H1 (cell line): ENCODE data around the gene DCXR. TPM values are rescaled to one million over a fixed set of nuclear protein-coding genes. Genes with fewer than 3 reads are reported as not detected.
A peak's percentile ranks its signal among the peaks of the same experiment; 100 is the strongest.

Experiments
- CTCF ChIA-PET: fragments of 300-600 bp; sonication (Branson Sonifier 250); formaldehyde crosslinking; loops from one replicate; lab custom pipeline; 2021; ENCODE audit not compliant: partially characterized antibody; lab: Charles Lee
- POLR2A ChIA-PET: fragments of 300-600 bp; sonication (Branson Sonifier 250); formaldehyde crosslinking; loops from one replicate; lab custom pipeline; 2021; ENCODE audit warnings: inconsistent platforms; ENCODE audit not compliant: partially characterized antibody; lab: Charles Lee
- DNase-seq, 2 experiments: peaks; one replicate each; pipeline versions ENCODE4 v3.0.0 to v3.0.0-alpha.2; 2010 to 2022; ENCODE audit warnings: low spot score in 2 of 2, low read depth in 1 of 2, mixed read lengths in 1 of 2
- FAIRE-seq: peaks from 2 replicates; lab custom pipeline; 2011; peaks lifted over from hg19 to GRCh38; lab: Jason Lieb, UNC
- H2AFZ ChIP-seq: 2 replicates; pipeline ENCODE4 v1.8.1; 2012; ENCODE audit warnings: low read length, inconsistent platforms
- H2AK5ac ChIP-seq: 2 replicates; pipeline ENCODE4 v1.6.1; 2013; ENCODE audit warnings: low read depth, low read length
- H2BK120ac ChIP-seq: replicated peaks from 2 replicates; pipeline ENCODE3; 2013; ENCODE audit warnings: low read depth, low read length, inconsistent platforms
- H2BK12ac ChIP-seq: 2 replicates; pipeline ENCODE4 v1.6.1; 2013; ENCODE audit warnings: low read depth, low read length
- H2BK15ac ChIP-seq: 2 replicates; pipeline ENCODE4 v1.6.1; 2013; ENCODE audit warnings: low read length
- H2BK20ac ChIP-seq: 2 replicates; pipeline ENCODE4 v1.6.1; 2013; ENCODE audit warnings: low read length
- H2BK5ac ChIP-seq: 2 replicates; pipeline ENCODE4 v1.6.1; 2013; ENCODE audit warnings: low read depth, low read length
- H3K14ac ChIP-seq: 2 replicates; pipeline ENCODE4 v1.6.1; 2013; ENCODE audit warnings: inconsistent platforms; ENCODE audit not compliant: insufficient read length
- H3K18ac ChIP-seq: 2 replicates; pipeline ENCODE4 v1.6.1; 2013; ENCODE audit warnings: low read length; ENCODE audit errors: extremely low read depth
- H3K23ac ChIP-seq: 2 replicates; pipeline ENCODE4 v1.6.1; 2013; ENCODE audit warnings: inconsistent platforms; ENCODE audit not compliant: insufficient read length
- H3K23me2 ChIP-seq: 2 replicates; pipeline ENCODE4 v1.6.1; 2013; ENCODE audit warnings: low read depth, low read length
- H3K27ac ChIP-seq: 2 replicates; pipeline ENCODE4 v1.6.1; 2011; ENCODE audit warnings: low read depth, low read length, inconsistent platforms
- H3K27me3 ChIP-seq, 4 experiments: replicated peaks in 1 of 4; 1 replicate in 1 of 4; 2 replicates in 3 of 4; pipeline versions ENCODE4 v1.6.1 to v1.8.1; 2011 to 2013; ENCODE audit warnings: low read length in 3 of 4, mild to moderate bottlenecking in 3 of 4, inconsistent platforms in 2 of 4, mixed read lengths in 2 of 4, moderate library complexity in 1 of 4; ENCODE audit not compliant: control insufficient read depth in 3 of 4, insufficient read depth in 3 of 4; ENCODE audit errors: extremely low read depth in 1 of 4
- H3K36me3 ChIP-seq, 4 experiments: 2 replicates each; pipeline versions ENCODE4 v1.6.1 to v1.8.1; 2011 to 2013; ENCODE audit warnings: mild to moderate bottlenecking in 4 of 4, low read length in 3 of 4, moderate library complexity in 2 of 4, control low read depth in 1 of 4, inconsistent platforms in 1 of 4; ENCODE audit not compliant: insufficient read depth in 4 of 4, control insufficient read depth in 2 of 4
- H3K4ac ChIP-seq: replicated peaks from 2 replicates; pipeline ENCODE3; 2013; ENCODE audit warnings: low read length, low read depth, mixed read lengths, inconsistent platforms; ENCODE audit not compliant: insufficient read length
- H3K4me1 ChIP-seq, 4 experiments: replicated peaks in 1 of 4; 1 replicate in 1 of 4; 2 replicates in 3 of 4; pipeline versions ENCODE4 v1.6.1 to v1.8.1; 2011 to 2013; ENCODE audit warnings: low read length in 3 of 4, inconsistent platforms in 2 of 4, mixed read lengths in 1 of 4; ENCODE audit not compliant: insufficient read depth in 4 of 4, control insufficient read depth in 3 of 4
- H3K4me2 ChIP-seq, 2 experiments: 2 replicates each; pipeline versions ENCODE4 v1.6.1 to v1.8.1; 2011 to 2013; ENCODE audit warnings: low read depth in 2 of 2, low read length in 2 of 2, control low read depth in 1 of 2, inconsistent platforms in 1 of 2, mild to moderate bottlenecking in 1 of 2; ENCODE audit not compliant: insufficient read depth in 1 of 2
- H3K4me3 ChIP-seq, 4 experiments: fragments of 200-600, 300-600 bp in 1 of 4; sonication (generic), shearing (Covaris generic), sonication (Bioruptor Twin) in 1 of 4; 2 replicates each; pipeline versions ENCODE4 v1.5.1 to v1.8.1; 2011 to 2016; ENCODE audit warnings: low read length in 4 of 4, low read depth in 3 of 4, control low read depth in 2 of 4, inconsistent platforms in 2 of 4, mild to moderate bottlenecking in 2 of 4, mixed read lengths in 1 of 4, moderate library complexity in 1 of 4; ENCODE audit not compliant: insufficient read depth in 2 of 4; ENCODE audit errors: extremely low read depth in 1 of 4
- H3K56ac ChIP-seq: replicated peaks from 2 replicates; pipeline ENCODE3; 2013; ENCODE audit warnings: low read depth, mild to moderate bottlenecking, mixed read lengths, low read length, inconsistent platforms; ENCODE audit not compliant: insufficient read length
- H3K79me1 ChIP-seq: 2 replicates; pipeline ENCODE4 v1.6.1; 2013; ENCODE audit warnings: low read depth, low read length, control low read depth
- H3K79me2 ChIP-seq, 2 experiments: 2 replicates each; pipeline versions ENCODE4 v1.6.1 to v1.8.1; 2012 to 2013; ENCODE audit warnings: low read length in 2 of 2, mild to moderate bottlenecking in 2 of 2, inconsistent platforms in 1 of 2; ENCODE audit not compliant: insufficient read depth in 2 of 2, control insufficient read depth in 1 of 2
- H3K9ac ChIP-seq, 4 experiments: replicated peaks in 1 of 4; 1 replicate in 1 of 4; 2 replicates in 3 of 4; pipeline versions ENCODE4 v1.6.1 to v1.8.1; 2011 to 2013; ENCODE audit warnings: low read depth in 3 of 4, low read length in 3 of 4, control low read depth in 2 of 4, mild to moderate bottlenecking in 2 of 4, moderate library complexity in 2 of 4, inconsistent platforms in 1 of 4; ENCODE audit errors: extremely low read depth in 1 of 4
- H3K9me3 ChIP-seq, 2 experiments: 2 replicates each; pipeline versions ENCODE4 v1.6.1 to v1.8.1; 2012 to 2013; ENCODE audit warnings: mild to moderate bottlenecking in 2 of 2, moderate library complexity in 2 of 2, control low read depth in 1 of 2, inconsistent platforms in 1 of 2, low read depth in 1 of 2, low read length in 1 of 2, mixed read lengths in 1 of 2; ENCODE audit not compliant: insufficient read depth in 2 of 2
- H4K20me1 ChIP-seq, 2 experiments: replicated peaks in 1 of 2; 2 replicates each; pipeline versions ENCODE3 to v1.8.1; 2011 to 2013; ENCODE audit warnings: inconsistent platforms in 2 of 2, low read length in 2 of 2, mild to moderate bottlenecking in 1 of 2; ENCODE audit not compliant: insufficient read depth in 2 of 2, control insufficient read depth in 1 of 2
- H4K5ac ChIP-seq: 2 replicates; pipeline ENCODE4 v1.6.1; 2013; ENCODE audit warnings: low read length, low read depth, mixed read lengths, inconsistent platforms; ENCODE audit not compliant: insufficient read length
- H4K8ac ChIP-seq: 2 replicates; pipeline ENCODE4 v1.8.0; 2013; ENCODE audit warnings: mild to moderate bottlenecking, moderate library complexity, low read length, inconsistent platforms; ENCODE audit not compliant: insufficient read depth; ENCODE audit errors: extremely low read depth
- H4K91ac ChIP-seq: replicated peaks from 2 replicates; pipeline ENCODE3; 2013; ENCODE audit warnings: low read length, mixed read lengths, inconsistent platforms; ENCODE audit not compliant: insufficient read length
- NRF1 ChIP-seq: IDR thresholded peaks from 2 replicates; pipeline ENCODE4 v1.6.1; 2011; ENCODE audit warnings: mild to moderate bottlenecking, low read depth, low read length, improper control_type of control experiment
- SAP30 ChIP-seq: fragments of 300-600 bp; sonication (generic); IDR thresholded peaks from 2 replicates; pipeline ENCODE4 v1.7.1; 2012; ENCODE audit warnings: low read length, moderate library complexity, mild to moderate bottlenecking, inconsistent platforms; ENCODE audit not compliant: insufficient read depth, insufficient replicate concordance
- WGBS, 2 experiments: shearing (Covaris generic) in 1 of 2; methylation state at CpG; one replicate each; pipeline versions ENCODE4 v1.1.6 to v1.1.7; 2013 to 2015; ENCODE audit warnings: low lambda C conversion rate in 2 of 2, mixed read lengths in 2 of 2, inconsistent platforms in 1 of 2, low coverage in 1 of 2, missing lambda C conversion rate in 1 of 2; ENCODE audit not compliant: insufficient replicate concordance in 2 of 2, insufficient coverage in 1 of 2, insufficient read length in 1 of 2; ENCODE audit errors: extremely low coverage in 1 of 2, missing lambda C conversion rate in 1 of 2; 5-methylcytosine and 5-hydroxymethylcytosine counted together
- polyA plus RNA-seq, 7 experiments: library from polyadenylated mRNA; depleted of rRNA in 3 of 7; stranded (reverse) in 5 of 7; unstranded in 2 of 7; fragments of >200 nt in 5 of 7; fragments of 200-250 nt in 2 of 7; gene quantifications; 1 replicate in 5 of 7; 2 replicates in 1 of 7; 4 replicates in 1 of 7; pipeline versions ENCODE4 v1.2.1 to v1.2.3, GENCODE V29; 2011 to 2013; ENCODE audit warnings: missing spikeins in 2 of 7, mixed read lengths in 2 of 7
- total RNA-seq: library from RNA; stranded (reverse); fragmentation: NEBNext Ultra II Directional; extraction: Animal tissue kit (Norgen Biotek cat#: 25700); gene quantifications from 2 replicates; pipeline ENCODE4 v1.2.1, GENCODE V29; 2021

DCXR gene
- total and polyA plus RNA-seq, 2 of the 8 experiments (the other 6 are each of a cell fraction or from before 2014, with no cell fraction given): 96.3 to 212 TPM

GRCh38 chr17:82021900-82022309, 15.6 kb downstream of the DCXR start:
- TF ChIP-seq NRF1: no peak
- peak; percentile 55 for TF ChIP-seq SAP30
- peaks cover 0 to 12% of the 10 kb centered on the region in 2 experiments; a peak in 1 of 4 replicates for H3K79me2 ChIP-seq
- no peak overlapping the region for H2BK5ac ChIP-seq
- no peak for DNase-seq
- FAIRE-seq: no peak
- H2AK5ac ChIP-seq: no peak overlapping the region
- H3K4me1 ChIP-seq: peaks cover 0 to 14% (median 8%) of the 10 kb centered on the region in 4 experiments; a peak in 5 of 7 replicates
- H2BK15ac ChIP-seq: peak overlapping the region; percentile 29; the same call in 1 of the 2 replicates
- peaks cover 4% of the 10 kb centered on the region; the same call in 1 of the 2 replicates for H3K79me1 ChIP-seq
- no peak overlapping the region for H4K5ac ChIP-seq
- H4K8ac ChIP-seq: no peak overlapping the region; the same call in 1 of the 2 replicates
- H3K18ac ChIP-seq: no peak overlapping the region
- H3K9me3 ChIP-seq: no peaks in the 10 kb centered on the region
- no peak overlapping the region for H3K14ac ChIP-seq
- peak overlapping the region; percentile 83 to 93 (median 86) for H3K4me3 ChIP-seq
- H3K9ac ChIP-seq: peak overlapping the region; percentile 76 to 80 (median 80)
- no peak overlapping the region for H2BK120ac ChIP-seq
- no peaks in the 10 kb centered on the region for H3K27me3 ChIP-seq
- H3K27ac ChIP-seq: no peak overlapping the region
- no peak overlapping the region for H2BK12ac ChIP-seq
- WGBS, 2 experiments: 43% methylated on average over 10 of the region's 10 CpGs; no CpG with 5 or more reads in 1 of the 2 experiments
- no peak overlapping the region for H3K4ac ChIP-seq
- H3K4me2 ChIP-seq: peak overlapping the region; percentile 87 to 92
- no peak overlapping the region for H2BK20ac ChIP-seq
- ChIA-PET CTCF (interaction anchor here (0.6 to 4.7 kb wide), 14 partner anchors 9 to 115 kb away, joined by 3 to 29 read pairs (median 4); partner anchors contain the start of genes MAFG and RAC3), POLR2A (interaction anchor here (0.6 to 4.3 kb wide), 13 partner anchors 9 to 135 kb away, joined by 3 to 22 read pairs (median 3); partner anchors contain the start of genes FASN and RAC3)
- no peaks in the 10 kb centered on the region for H3K36me3 ChIP-seq
- no peak overlapping the region for H3K23ac ChIP-seq
- H3K23me2 ChIP-seq: peaks cover 12% of the 10 kb centered on the region
- no peak overlapping the region for H3K56ac ChIP-seq
- peak overlapping the region; percentile 44 for H4K91ac ChIP-seq
- peaks cover 7 to 13% of the 10 kb centered on the region in 2 experiments for H4K20me1 ChIP-seq
- H2AFZ ChIP-seq: no peak overlapping the region
